Activated CD4-positive, alpha-beta T cell treated with anti-CD3 and anti-CD28 coated beads, Interleukin-10, Interleukin-2, amounts not matched to agents 100 ng/mL and 50 ng/mL, durations not matched to agents 16 hours and 8 hours (primary cell): Measurements from ENCODE around the gene REPS2.
A peak's percentile ranks its signal among the peaks of the same experiment; 100 is the strongest.
"Not testable (repeated sequence)": the region's sequence is repeated elsewhere in the genome, so short reads cannot be mapped to it uniquely, and the experiment has no call there.

ENCODE experiments used
- DNase-seq: peaks from one replicate; pipeline ENCODE4 v3.0.0-alpha.2; 2020

The REPS2 gene

DNA sequence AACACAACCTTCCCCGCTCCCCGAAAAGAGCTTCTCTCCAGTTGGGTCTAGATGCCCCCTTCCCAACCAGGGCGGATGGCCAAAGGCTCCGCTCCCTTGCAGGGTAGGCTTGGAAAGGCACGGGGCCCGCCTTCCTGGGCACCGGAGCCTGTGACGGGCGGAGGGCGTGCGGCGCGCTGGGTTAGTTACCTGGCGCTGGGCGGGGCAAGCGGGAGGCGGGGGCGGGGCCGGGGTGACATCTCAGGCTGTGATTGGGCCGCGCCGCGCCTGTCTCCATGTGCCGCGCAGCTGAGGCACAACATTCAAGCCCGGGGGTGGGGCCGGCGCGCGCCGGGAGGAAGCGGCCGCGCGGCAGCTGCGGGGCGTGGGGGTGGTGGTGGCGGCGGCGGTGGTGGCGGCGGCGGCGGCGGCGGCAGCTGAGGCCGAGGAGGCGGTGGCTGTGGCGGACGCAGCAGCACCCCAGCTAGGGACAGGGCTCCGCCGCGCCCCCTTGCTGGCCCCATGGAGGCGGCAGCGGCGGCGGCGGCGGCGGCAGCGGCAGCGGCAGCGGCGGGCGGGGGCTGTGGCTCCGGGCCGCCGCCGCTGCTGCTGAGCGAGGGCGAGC lies at the start of gene REPS2:
Gene REPS2, plus strand, starts transcription at position 298 of the 604 bp plus-strand sequence. Its CDS starts 204 bp downstream, at position 502.
- peak; percentile 73 for DNase-seq

DNA sequence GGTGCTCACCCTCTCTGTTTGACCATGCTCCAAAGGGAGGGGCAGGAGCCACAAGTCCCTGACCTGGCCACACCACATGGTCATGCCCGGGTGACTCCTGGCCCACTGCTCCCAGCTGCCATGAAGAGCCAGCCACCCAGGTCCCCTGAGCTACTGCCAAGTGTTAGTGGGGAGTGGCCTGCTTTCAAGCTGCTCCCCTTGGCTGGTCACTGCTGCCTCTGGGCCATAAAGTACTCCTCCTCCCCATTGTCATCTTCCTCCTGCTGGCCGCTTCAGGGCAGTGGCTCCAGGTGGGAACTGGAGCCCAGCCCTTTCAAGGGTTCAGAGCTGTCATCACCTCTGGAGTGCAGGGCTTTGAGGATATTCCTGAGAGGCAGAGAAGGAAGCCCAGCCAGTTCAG lies 49.0 kb upstream of the REPS2 start:
- DNase-seq: no peak

DNA sequence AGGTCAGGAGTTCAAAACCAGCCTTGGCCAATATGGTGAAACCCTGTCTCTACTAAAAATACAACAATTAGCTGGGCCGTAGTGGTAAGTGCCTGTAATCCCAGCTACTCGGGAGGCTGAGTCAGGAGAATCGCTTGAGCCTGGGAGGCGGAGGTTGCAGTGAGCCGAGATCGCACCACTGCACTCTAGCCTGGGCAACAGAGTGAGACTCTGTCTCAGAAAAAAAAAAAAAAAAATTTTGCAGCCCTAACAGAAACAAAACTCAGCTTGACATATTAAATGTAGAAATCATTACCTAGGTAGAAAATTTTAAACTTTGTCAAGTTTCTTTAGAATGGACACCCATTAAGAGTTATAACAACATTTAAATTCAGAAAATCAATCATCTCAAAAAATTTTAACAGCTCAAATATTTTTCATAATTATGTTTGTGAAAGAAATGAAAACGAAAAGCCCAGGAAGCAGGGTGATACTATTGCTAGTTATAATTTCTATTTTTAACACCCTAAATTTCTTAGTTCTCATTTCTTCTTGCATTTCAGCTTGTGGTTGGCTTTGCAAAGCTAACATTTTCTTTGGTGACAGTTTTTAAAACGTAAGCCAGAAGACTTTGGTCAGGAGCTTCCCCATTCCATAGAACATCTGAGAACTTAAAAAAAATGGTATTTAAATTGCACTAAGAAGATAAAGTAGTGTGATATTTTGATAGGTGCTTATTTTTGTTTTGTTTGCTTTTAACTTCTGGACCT lies 43.0 kb upstream of the REPS2 start:
- DNase-seq: no peak

DNA sequence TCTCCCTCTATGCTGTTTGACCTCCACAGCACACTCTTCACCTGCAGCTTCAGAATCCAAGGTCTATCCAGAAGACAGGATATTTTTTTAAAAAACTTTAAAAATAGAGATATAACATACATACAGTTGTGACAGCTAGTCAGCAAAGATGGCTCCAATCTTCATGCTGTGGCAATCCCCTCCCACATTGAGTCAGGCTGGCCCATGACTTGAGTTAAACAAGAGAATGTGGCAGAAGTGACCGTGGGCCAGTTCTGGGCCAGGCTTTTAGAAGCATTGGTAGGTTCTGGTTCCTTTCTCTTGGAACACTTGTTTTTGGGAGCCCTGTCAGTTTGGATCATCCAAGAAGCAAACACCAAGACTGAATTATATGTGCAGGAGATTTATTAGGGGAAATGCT lies 36.1 kb upstream of the REPS2 start:
- DNase-seq: no peak

DNA sequence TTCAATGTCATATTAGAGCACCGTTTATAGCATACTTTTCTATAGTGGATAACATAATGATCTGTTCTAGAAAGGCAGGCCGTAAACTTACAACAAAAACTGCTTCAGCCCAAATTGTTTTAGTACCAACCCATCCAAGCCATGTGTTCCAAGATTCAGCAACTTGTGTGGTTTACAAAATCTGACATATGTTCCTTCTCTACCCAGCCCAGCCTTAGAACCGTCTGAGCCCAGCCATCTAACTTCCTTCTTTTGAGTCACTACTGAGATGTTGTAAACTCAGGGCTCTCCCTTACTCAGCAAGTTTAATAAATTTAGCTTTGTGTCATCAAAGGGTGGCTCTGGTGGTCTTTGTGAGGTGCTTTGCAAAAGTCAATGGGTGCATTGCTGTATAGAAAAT lies 32.4 kb upstream of the REPS2 start:
- DNase-seq: no peak

DNA sequence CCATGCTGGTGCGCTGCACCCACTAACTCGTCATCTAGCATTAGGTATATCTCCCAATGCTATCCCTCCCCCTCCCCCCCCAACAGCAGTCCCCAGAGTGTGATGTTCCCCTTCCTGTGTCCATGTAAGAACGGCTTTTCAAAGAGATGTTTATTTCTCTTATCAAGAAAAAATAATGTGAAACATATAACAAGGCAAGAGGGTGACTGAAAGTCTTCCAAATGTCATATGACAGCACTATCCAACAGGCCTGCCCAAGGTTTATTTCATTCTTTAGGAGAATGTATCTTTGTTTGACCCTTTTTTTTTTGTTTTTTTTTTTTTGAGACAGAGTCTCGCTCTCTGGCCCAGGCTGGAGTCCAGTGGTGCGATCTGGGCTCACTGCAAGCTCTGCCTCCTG lies 29.9 kb upstream of the REPS2 start:
- DNase-seq: no peak

DNA sequence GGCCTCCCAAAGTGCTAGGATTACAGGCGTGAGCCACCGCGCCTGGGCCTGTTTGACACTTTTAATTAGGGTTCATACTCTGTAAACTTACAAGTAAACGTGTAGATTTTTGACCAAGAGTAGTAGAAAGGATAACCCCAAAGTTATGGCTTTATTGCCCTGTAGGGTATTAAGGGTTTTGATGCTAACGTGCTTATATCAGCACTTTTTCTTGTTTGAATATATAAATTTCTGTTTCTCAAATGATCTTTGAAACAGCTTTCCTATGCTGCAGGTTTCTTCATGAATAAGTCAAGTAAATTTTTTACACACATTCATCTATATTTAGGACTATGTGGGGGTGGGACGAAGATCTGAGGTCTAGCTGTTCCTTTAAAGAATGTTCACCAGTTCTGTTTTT lies 29.3 kb upstream of the REPS2 start:
- DNase-seq: no peak

DNA sequence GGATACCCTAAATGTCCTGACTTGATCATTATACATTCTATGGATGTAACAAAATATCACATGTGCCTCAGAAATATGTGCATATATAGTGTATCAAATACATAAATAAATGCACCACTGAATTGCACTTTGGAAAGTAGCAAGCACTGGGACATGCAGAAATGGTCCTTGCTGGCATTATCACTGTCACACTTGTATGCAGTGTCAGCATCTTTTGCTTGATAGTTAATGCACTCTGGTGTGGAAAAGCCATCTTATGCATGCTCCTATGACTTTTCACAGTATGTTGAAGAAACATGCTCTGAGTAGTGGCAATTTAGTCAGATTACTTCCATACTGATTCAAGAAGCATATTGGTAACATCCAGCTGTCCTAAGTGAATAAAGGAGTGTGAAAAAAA lies 27.5 kb upstream of the REPS2 start:
- DNase-seq: no peak

DNA sequence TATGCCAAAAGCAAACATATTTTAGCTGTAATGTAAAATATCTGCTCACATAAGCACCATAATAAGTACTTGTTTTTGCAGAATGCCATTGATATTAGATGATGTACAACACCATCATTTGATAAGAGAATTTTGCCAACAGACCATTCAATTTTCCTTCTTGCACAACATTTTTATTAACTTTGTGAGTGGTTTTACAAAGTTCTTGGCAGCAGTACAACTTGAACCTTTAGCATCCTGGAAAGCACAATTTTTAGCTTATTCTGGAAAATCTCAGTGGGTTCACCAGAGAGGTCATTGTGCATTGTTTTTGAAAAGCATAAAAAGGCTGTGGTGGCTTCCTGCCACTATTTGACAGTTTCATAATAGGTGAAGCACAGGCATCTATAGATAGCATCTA lies 26.4 kb upstream of the REPS2 start:
- no peak for DNase-seq

DNA sequence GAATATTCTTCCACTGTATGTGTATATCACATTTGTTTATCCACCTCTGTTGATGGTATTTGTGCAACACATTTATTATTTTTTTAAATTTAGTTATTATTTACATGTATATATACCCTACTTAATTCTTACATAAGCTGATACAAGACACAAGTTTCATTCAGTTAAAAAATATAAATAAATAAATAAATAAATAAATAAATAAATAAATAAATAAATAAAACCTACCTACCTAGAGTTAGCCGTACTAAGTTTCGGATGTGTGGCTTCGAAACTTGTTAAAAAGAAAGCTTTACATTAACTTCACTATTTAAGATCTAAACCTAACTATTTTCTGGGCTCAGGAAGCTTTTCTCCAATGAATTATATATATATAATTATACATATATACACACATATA lies 23.3 kb upstream of the REPS2 start:
- no peak for DNase-seq

DNA sequence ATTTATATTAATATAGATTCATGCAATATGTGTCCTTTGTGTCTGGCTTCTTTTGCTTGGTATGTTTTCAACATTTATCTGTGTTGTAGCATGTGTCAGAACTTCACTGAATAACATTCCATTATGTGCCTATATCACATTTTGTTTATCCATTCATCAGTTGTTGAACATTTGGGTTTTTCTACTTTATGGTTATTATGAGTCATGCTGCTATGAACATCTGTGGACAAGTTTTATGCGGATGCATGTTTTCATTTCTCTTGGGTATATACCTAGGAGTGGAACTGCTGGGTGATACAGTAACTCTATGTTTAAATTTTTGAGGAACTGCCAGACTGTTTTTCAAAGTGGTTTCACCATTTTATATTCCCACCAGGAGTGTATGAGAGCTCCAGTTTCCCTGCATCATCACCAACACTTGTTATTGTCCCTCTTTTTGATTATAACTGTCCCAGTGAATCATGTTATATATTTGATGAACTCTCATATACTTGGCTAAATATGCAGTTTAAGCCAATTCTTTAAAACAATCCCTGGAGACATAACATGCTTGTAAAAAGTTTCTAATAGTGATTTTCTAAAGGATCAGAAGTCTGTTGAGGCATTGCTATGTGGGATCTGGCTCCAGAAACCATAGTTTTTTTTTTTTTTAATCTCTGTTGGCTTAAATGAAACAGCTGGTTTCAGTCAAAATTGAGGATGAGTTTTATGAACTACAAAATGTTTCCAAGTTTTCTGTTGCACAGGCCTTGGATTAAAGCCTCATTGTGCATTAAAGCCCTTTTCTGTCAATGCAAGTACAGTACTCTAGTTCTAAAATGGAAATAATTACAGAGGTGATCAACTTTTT lies 21.6 kb upstream of the REPS2 start:
- DNase-seq: no peak

DNA sequence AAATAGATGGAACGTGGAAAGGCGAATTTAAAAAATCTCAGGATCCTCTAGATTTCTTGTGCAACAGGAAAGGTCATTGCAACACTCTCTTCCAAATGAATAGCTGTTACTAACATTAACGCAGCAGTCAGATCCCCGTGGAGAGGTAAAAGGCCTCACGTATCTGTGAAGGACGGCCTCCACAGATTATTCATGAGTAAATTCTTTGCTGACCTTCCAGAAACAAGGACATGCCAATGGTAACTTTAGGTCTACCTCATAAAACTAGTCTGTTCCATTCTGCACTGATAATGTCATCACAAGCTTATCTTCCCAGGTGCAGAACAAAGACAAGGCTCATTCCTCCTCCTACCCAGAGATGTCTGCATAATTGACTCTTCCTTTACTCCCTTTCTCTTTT lies 16.1 kb upstream of the REPS2 start:
- DNase-seq: no peak

DNA sequence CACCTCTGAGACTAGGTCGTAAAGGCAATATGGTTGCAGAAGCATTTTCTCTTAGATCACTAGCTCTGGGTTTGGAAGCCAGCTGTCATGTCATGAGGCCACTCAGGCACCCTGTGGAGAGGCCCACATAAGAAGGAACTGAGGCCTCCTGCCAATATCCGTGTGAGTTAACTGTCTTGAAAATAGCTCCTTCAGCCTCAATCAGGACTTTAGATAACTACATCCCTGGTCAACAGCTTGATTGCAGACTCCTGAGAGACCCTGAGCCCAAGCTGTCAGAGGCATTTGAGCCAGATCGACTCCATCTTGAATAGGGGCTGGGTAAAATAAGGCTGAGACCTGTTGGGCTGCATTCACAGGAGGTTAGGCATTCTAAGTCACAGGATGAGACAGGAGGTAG lies 15.1 kb upstream of the REPS2 start:
- DNase-seq: no peak

DNA sequence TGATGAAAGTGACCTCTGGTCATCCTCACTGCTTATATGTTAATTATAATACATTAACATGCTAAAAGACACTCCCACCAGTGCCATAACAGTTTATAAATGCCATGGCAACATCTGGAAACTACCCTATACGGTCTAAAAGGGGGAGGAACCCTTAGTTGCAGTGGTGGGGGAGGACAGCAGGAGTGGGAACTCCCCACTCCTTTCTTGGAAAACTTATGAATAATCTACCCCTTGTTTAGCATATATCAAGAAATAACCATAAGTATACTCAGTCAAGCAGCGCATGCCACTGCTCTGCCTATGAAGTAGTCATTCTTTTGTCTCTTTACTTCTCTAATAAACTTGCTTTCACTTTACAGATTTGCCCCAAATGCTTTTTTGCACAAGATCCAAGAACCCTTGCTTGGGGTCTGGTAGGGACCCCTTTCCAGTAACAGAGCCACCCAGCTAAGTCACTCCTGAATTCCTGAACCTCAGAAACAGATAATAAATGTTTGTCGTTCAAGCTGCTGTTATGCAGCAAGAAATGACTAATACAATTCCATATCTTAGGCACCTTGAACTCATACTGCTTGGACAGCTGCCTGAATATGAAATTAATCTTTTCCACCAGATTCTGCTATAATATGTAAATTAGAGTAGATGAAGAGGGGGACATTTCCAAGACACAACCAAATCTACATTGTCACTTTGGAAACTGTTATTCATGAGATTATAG lies 14.4 kb upstream of the REPS2 start:
- DNase-seq: no peak

DNA sequence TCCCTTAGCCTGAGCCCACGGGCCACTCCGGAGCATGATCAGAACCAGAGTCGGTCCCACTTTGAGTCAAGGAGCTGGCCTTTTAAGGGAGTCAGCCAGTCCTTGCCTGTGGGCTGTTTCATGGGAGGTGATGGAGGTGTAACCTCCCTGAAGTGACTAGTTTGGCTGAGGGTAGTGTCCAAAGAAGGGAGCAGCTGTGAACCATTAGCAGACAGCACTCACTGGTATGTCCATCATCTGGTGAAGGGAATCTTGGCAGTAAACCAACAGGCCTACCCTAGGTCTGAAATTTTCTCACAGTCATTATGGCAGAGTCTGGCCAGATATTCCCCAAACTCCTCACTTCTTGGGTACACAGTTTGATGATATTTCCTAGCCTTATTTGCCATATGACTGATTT lies 12.3 kb upstream of the REPS2 start:
- DNase-seq: no peak

DNA sequence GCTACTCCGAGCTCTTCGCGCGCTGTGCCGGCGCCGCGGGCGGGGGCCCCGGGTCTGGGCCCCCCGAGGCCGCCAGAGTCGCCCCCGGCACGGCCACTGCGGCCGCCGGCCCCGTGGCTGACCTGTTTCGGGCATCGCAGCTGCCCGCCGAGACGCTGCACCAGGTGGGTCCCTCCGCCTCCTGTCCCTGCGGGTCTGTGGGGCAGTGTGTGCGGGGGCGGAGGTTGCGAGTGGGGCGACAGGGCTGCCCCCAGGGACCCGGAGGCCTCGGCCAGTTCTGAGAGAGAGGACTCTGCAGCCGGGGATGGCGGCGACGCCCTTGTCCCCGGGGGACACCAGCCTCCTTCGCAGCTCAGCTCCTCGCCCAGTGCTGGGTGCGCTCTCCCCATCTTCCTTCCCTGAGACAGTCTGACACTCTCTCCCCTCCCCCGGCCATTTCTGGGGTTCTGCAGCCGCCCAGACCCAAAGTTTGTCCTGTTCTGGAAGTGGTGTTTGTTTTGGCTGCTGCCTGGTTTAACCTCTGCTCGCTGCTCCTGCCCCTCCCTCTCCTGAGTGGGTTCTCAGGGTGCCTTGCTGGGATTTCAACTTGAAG lies 609 bp downstream of the REPS2 start:
- no peak for DNase-seq

DNA sequence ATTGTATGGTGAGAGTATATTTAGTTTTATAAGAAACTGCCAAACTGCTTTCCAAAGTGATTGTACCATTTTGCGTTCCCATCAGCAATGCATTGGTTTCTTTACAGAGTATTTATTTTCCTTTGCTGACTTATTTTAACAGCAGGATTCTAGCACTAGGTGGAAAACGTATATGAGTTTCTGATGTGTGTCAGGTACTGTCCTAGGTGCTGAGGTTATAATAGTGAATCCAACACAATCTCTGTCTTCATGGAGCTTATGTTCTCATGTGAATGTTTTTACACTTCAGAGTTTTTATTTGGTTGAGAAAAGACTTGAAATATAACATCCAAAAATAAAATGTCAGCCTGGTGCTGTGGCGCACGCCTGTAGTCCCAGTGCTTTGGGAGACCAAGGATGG lies 4.0 kb downstream of the REPS2 start:
- DNase-seq: no peak

DNA sequence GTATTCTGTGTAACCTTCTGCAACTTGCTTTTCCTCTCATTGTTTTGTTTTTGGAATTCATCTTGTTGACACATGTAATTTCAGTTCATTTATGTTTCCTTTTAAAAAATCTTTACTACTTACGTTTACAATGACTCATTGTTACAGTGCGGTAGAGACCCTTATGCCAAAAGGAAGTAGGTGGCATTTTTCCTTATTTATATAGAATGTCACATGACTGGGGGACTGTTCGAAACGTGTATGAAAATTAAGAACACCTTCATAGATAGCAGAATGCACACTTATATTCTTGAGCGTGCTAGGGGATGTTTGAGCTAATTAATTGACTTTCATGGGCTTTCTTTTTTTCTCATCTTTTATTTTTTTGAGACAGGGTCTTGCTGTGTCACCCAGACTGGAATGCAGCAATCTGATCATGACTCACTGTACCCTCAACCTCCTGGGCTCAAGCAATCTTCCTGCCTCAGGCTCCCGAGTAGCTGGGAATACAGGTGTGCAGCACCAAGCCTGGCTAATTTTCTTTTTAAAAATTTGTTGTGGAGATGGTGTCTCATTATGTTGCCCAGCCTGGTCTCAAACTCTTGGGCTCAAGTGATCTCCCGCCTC lies 7.3 kb downstream of the REPS2 start:
- DNase-seq: no peak

DNA sequence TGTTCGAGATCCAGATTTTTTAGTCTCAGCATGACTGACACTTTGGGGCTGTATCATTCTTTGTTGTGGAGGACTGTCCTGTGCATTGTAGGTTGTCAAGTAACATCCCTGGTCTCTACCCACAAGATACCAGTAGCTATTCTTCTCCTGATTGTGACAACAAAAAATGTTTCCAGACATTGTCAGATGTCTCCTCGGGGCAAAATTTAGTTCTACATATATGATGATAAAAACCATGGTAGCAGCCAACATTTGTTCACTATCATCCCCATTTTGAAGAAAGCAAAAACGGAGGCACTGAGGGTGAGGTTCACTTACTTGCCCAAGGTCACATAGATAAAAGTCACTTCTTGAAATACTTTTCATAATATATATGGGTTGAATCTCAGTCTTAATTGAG lies 11.3 kb downstream of the REPS2 start:
- DNase-seq: no peak

DNA sequence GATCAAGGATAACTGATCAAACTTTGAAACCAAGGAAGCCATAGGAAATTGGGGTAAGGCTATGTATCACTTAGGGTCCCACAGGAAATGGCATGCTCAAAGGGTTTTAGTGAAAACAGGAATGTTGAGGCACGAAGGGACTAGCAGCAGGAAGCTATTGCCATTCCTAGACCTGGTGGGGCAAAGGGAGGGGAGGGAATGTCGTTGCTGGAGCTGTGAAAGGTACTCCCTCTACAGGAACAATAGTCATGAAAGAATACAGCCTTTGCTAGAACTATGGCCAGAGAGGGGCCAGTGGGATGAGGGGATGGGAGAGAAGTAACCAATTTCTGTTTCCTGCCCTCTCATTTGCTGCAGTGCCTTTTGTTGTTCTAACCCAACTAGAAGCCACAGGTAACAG lies 11.9 kb downstream of the REPS2 start:
- no peak for DNase-seq

DNA sequence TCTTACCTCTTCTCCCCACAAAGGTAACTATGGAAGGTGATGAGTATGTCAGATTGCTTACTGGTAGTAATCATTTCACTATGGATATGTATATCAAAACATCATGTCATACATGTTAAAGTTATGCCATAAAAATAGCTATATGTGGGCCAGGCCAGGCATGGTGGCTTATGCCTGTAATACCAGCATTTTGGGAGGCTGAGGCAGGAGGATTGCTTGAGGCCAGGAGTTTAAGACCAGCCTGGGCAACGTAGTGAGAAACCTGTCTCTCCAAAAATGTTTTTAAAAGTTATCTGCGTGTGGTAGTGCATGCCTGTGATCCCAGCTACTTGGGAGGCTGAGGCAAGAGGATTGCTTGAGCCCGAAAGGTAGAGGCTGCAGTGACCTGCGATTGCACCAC lies 16.2 kb downstream of the REPS2 start:
- not testable (repeated sequence) for DNase-seq

DNA sequence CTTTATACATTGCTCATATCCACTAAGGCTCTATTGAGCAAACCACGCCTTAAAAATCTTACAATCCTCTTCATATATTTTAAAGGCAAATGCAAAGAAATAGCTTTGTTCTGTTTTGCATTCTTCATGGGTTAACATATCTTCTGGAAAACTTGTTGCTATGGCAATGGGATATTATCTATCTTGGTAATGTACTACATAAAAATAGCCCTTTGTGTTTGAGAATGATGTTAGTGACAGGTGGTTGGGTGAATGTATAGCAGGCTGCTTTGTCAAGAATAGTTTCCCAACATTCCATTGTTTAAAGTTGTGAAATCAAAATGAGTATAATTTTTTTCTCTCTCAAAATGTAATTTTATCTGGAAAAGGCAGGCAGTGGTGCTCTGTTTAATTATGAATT lies 16.8 kb downstream of the REPS2 start:
- no peak for DNase-seq

DNA sequence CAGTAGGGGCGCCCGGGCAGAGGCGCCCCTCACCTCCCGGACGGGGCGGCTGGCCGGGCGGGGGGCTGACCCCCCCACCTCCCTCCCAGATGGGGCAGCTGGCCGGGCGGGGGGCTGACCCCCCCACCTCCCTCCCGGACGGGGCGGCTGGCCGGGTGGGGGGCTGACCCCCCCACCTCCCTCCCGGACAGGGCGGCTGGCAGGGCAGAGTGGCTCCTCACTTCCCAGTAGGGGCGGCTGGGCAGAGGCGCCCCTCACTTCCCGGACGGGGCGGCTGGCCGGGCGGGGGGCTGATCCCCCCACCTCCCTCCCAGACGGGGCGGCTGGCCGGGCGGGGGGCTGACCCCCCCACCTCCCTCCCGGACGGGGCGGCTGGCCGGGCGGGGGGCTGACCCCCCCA lies 18.5 kb downstream of the REPS2 start:
- DNase-seq: not testable (repeated sequence)
